ENCODE data around the gene CD6.

- no peak for TF ChIP-seq POLR2AphosphoS5 (IDR thresholded peaks at IDR 0.05)
- TF ChIP-seq POLR2A (IDR thresholded peaks at IDR 0.05), result no peak
- no peak for TF ChIP-seq CTCF (IDR thresholded peaks at IDR 0.05 in 8 of 11, conservative IDR thresholded peaks at IDR 0.05 in 3 of 11)
Measured at GRCh38 chr11:60957188-60957587, 14.3 kb upstream of the CD6 start.
